Measurements from ENCODE around the gene BPIFB2. TPM values are rescaled to one million over a fixed set of nuclear protein-coding genes. Genes with fewer than 3 reads are reported as not detected.

The BPIFB2 gene
- total and polyA plus RNA-seq, 11 donors = not detected

- DNase-seq (peak; percentile 31 to 75 (median 71)), ATAC-seq (peak; percentile 77 to 89 (median 88))
- WGBS, 4 donors = 28 to 39% (median 33%) methylated on average over 10 of the region's 10 CpGs
- intact Hi-C loops (cut with DNase I) = no loop called here
- no peaks in the 10 kb centered on the region for H3K36me3 ChIP-seq
- no peaks in the 10 kb centered on the region for H3K27me3 ChIP-seq
- TF ChIP-seq POLR2A (IDR thresholded peaks at IDR 0.05) = no peak
- no peak for TF ChIP-seq CTCF (IDR thresholded peaks at IDR 0.05)
- peaks cover 0 to 15% (median 0%) of the 10 kb centered on the region in 12 donors for H3K4me1 ChIP-seq
- H3K27ac ChIP-seq = peak overlapping the region in 10 of 12 donors; percentile 24 to 75 (median 60)
- H3K4me3 ChIP-seq = no peak overlapping the region
- no peaks in the 10 kb centered on the region for H3K9me3 ChIP-seq
Measured at GRCh38 chr20:32982617-32983458, 24.7 kb upstream of the BPIFB2 start.

- 83 to 89% (median 86%) methylated on average over 12 of the region's 12 CpGs for WGBS, 4 donors
Measured at GRCh38 chr20:32983459-32984112, 23.9 kb upstream of the BPIFB2 start.

GRCh38 chr20:32984196-32984595, 23.3 kb upstream of the BPIFB2 start:
- Histone ChIP-seq H3K27ac (peak overlapping the region in 1 of 12 donors; percentile 74), H3K36me3 (no peaks in the 10 kb centered on the region), H3K9me3 (no peaks in the 10 kb centered on the region), H3K27me3 (no peaks in the 10 kb centered on the region), H3K4me3 (no peak overlapping the region), H3K4me1 (peaks cover 0 to 17% (median 0%) of the 10 kb centered on the region in 12 donors)
- 61 to 74% (median 67%) methylated on average over 7 of the region's 7 CpGs for WGBS, 4 donors
- no peak for TF ChIP-seq POLR2A (IDR thresholded peaks at IDR 0.05)
- TF ChIP-seq CTCF (IDR thresholded peaks at IDR 0.05) = no peak
- DNase-seq (peak in 1 of 5 donors; percentile 12), ATAC-seq (no peak)
- intact Hi-C loops (cut with DNase I) = no loop called here

More at GRCh38 chr20:32983459-32984112, 23.9 kb upstream of the BPIFB2 start:
- intact Hi-C loops (cut with DNase I) = no loop called here
- H3K27ac ChIP-seq = peak overlapping the region in 9 of 12 donors; percentile 24 to 75 (median 65)
- peak in 2 of 5 donors; percentile 10 to 40 for DNase-seq
- H3K4me3 ChIP-seq = no peak overlapping the region
- H3K27me3 ChIP-seq = no peaks in the 10 kb centered on the region
- ATAC-seq = no peak
- peaks cover 0 to 17% (median 0%) of the 10 kb centered on the region in 12 donors for H3K4me1 ChIP-seq
- H3K9me3 ChIP-seq = no peaks in the 10 kb centered on the region
- TF ChIP-seq CTCF (IDR thresholded peaks at IDR 0.05) (no peak), POLR2A (IDR thresholded peaks at IDR 0.05) (no peak)
- no peaks in the 10 kb centered on the region for H3K36me3 ChIP-seq

All from heart left ventricle (tissue), 16 donors.